MCF 10A (cell line): ENCODE measurements around the gene PTPRT. TPM values are rescaled to one million over a fixed set of nuclear protein-coding genes. Genes with fewer than 3 reads are reported as not detected.

Experiments
- BruUV-seq: library from RNA; stranded (reverse); fragments of 400-500 nt; replicated peaks from 2 replicates; lab custom pipeline; 2021; lab: Mats Ljungman, UMichigan
- CTCF ChIA-PET: fragments of 300-600 bp; sonication (Branson Sonifier 250); formaldehyde crosslinking; extraction: SDS; loops from one replicate; lab custom pipeline; 2021; ENCODE audit warnings: antibody characterized with exemption, inconsistent platforms; lab: Yijun Ruan, JAX
- POLR2A ChIA-PET: fragments of 300-600, 350-650 bp; sonication (Branson Sonifier 250); formaldehyde crosslinking; extraction: SDS; loops from one replicate; lab custom pipeline; 2020; ENCODE audit warnings: antibody characterized with exemption, inconsistent platforms; lab: Yijun Ruan, JAX
- DNase-seq: peaks from one replicate; pipeline ENCODE4 v3.0.0-alpha.2; 2018; ENCODE audit not compliant: unreplicated experiment
- H3K27ac Mint-ChIP-seq: one replicate; pipeline ENCODE4 v1.8.0; 2022; ENCODE audit warnings: mild to moderate bottlenecking, low read depth, mixed read lengths; ENCODE audit not compliant: unreplicated experiment
- H3K27me3 Mint-ChIP-seq: one replicate; pipeline ENCODE4 v1.8.0; 2022; ENCODE audit warnings: mixed read lengths; ENCODE audit not compliant: insufficient read depth, unreplicated experiment
- H3K36me3 Mint-ChIP-seq: one replicate; pipeline ENCODE4 v1.8.0; 2022; ENCODE audit warnings: mild to moderate bottlenecking, moderate library complexity, mixed read lengths; ENCODE audit not compliant: insufficient read depth, unreplicated experiment
- H3K4me1 Mint-ChIP-seq: one replicate; pipeline ENCODE4 v1.8.0; 2022; ENCODE audit warnings: mixed read lengths; ENCODE audit not compliant: insufficient read depth, unreplicated experiment
- H3K4me3 Mint-ChIP-seq: one replicate; pipeline ENCODE4 v1.8.0; 2022; ENCODE audit warnings: mild to moderate bottlenecking, moderate library complexity, mixed read lengths; ENCODE audit not compliant: unreplicated experiment
- H3K9me3 Mint-ChIP-seq: one replicate; pipeline ENCODE4 v1.8.0; 2022; ENCODE audit warnings: mixed read lengths; ENCODE audit not compliant: unreplicated experiment
- CTCF ChIP-seq: fragments of 200-600 bp; IDR thresholded peaks from one replicate; pipeline ENCODE4 v1.8.0; 2022; ENCODE audit warnings: antibody characterized with exemption, mild to moderate bottlenecking; ENCODE audit not compliant: unreplicated experiment
- intact Hi-C: fragments of 100-400 bp; cut with micrococcal nuclease; formaldehyde crosslinking; loops from 2 replicates; pipeline ENCODE4 v1.14.1; 2022
- total RNA-seq: library from RNA; stranded (reverse); gene quantifications from 2 replicates; pipeline ENCODE4 v1.2.3, GENCODE V29; 2022

Gene PTPRT
- total RNA-seq, 1 experiment from 2014 or later: not detected

DNA sequence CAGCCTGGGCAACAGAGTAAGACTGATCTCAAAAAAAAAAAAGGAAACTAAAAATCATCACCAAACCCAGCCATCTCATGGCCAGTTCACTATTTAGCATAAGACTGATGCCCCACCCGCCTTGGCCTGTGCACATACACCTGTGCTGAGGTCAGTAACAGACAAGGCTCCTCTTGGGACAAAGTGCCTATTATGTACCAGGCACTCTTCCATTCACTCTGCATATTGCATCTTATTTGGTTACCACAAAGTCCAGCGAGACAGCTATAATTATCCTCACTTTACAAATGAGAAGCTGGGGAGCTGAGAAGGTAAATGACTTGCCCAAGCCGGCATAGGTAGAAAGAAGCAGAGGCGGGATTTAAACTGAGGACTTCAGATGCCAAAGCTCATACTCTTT, 3.8 kb downstream of the PTPRT start:
- peaks cover 22% of the 10 kb centered on the region for H3K27me3 Mint-ChIP-seq
- CTCF ChIA-PET: interaction anchor here (0.5 to 1.6 kb wide), 8 partner anchors 8 to 1488 kb away, joined by 3 to 7 read pairs (median 3); no protein-coding TSS in a partner anchor

GRCh38 chr20:43183536-43184070, 6.1 kb downstream of the PTPRT start:
- intact Hi-C loops: loop anchor here (10.0 kb wide), 1 partner anchor 1289 kb away; no protein-coding TSS in a partner anchor

More for the DNA sequence above, 3.8 kb downstream of the PTPRT start:
- no TSS peak for BruUV-seq
- peaks cover 5% of the 10 kb centered on the region for H3K9me3 Mint-ChIP-seq
- H3K4me1 Mint-ChIP-seq: peaks cover 8% of the 10 kb centered on the region
- no peak overlapping the region for H3K4me3 Mint-ChIP-seq
- TF ChIP-seq CTCF: no peak
- no peak overlapping the region for H3K27ac Mint-ChIP-seq
- intact Hi-C loops: loop anchor here (5.0 to 10.0 kb wide), 2 partner anchors 221 to 1291 kb away; no protein-coding TSS in a partner anchor
- no peaks in the 10 kb centered on the region for H3K36me3 Mint-ChIP-seq
- POLR2A ChIA-PET: no interaction called here
- DNase-seq: no peak

DNA sequence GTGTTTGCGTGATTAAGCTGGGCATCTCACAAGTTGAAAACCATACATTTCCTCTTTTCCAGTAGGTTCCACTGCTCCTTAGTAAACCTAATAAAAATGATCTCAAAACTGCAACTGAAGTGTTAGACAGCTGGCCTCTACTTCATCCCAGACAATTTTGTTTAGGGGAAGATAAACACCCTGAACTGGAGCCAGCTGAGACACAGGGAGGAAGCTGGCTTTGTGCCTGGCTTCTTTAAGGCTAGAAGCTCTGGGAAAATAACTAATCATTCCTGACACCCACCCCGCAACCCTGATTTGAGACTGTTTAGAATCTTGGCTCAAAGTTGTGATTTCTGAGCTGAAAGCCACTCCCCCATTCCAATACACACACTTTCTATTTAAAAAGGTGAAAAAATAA, 11.6 kb downstream of the PTPRT start:
- CTCF ChIA-PET: interaction anchor here (1.3 to 1.6 kb wide), 2 partner anchors 8 to 10 kb away, joined by 3 to 4 read pairs; no protein-coding TSS in a partner anchor

More at GRCh38 chr20:43183536-43184070, 6.1 kb downstream of the PTPRT start:
- DNase-seq: no peak
- no peaks in the 10 kb centered on the region for H3K36me3 Mint-ChIP-seq
- H3K27ac Mint-ChIP-seq: no peak overlapping the region
- no peak for TF ChIP-seq CTCF
- peaks cover 7% of the 10 kb centered on the region for H3K9me3 Mint-ChIP-seq
- CTCF ChIA-PET: interaction anchor here (0.5 to 5.0 kb wide), 6 partner anchors 9 to 1827 kb away, joined by 3 to 27 read pairs (median 6); no protein-coding TSS in a partner anchor
- H3K27me3 Mint-ChIP-seq: peaks cover 10% of the 10 kb centered on the region
- POLR2A ChIA-PET: interaction anchor here (0.7 kb wide), 1 partner anchor 1257 kb away, joined by 3 read pairs; no protein-coding TSS in a partner anchor
- no TSS peak for BruUV-seq
- peaks cover 8% of the 10 kb centered on the region for H3K4me1 Mint-ChIP-seq
- no peak overlapping the region for H3K4me3 Mint-ChIP-seq

More for the DNA sequence above, 11.6 kb downstream of the PTPRT start:
- Mint-ChIP-seq H3K27ac (no peak overlapping the region), H3K9me3 (peaks cover 14% of the 10 kb centered on the region), H3K4me3 (no peak overlapping the region), H3K27me3 (no peaks in the 10 kb centered on the region), H3K36me3 (no peaks in the 10 kb centered on the region), H3K4me1 (no peaks in the 10 kb centered on the region)
- intact Hi-C loops: no loop called here
- POLR2A ChIA-PET: no interaction called here
- no TSS peak for BruUV-seq
- no peak for DNase-seq
- TF ChIP-seq CTCF: no peak
